Tibial artery (tissue), 4 donors: ENCODE data around the gene CACNA1D.

Source experiments
- DNase-seq, 2 donors: peaks; one replicate each; pipeline ENCODE4 v3.0.0-alpha.2; 2019
- H3K27ac ChIP-seq, 2 donors: fragments of 200-600 bp; sonication (generic) in 1 of 2; 1 replicate in 1 of 2; 2 replicates in 1 of 2; pipeline ENCODE4 v1.5.1; 2018 to 2019; ENCODE audit warnings: mild to moderate bottlenecking in 1 of 2
- H3K27me3 ChIP-seq, 2 donors: fragments of 200-600 bp; sonication (generic) in 1 of 2; one replicate each; pipeline versions ENCODE4 v1.5.1 to v1.6.0; 2016 to 2019
- H3K36me3 ChIP-seq, 3 donors: fragments of 200-600 bp; sonication (generic) in 2 of 3; one replicate each; pipeline ENCODE4 v1.5.1; 2016 to 2019; ENCODE audit warnings: mild to moderate bottlenecking in 2 of 3
- H3K4me1 ChIP-seq, 4 donors: fragments of 200-600 bp; sonication (generic) in 2 of 4; 1 replicate in 3 of 4; 2 replicates in 1 of 4; pipeline ENCODE4 v1.5.1; 2016 to 2019
- H3K4me3 ChIP-seq, 2 donors: fragments of 200-600 bp; sonication (generic) in 1 of 2; 1 replicate in 1 of 2; 2 replicates in 1 of 2; pipeline ENCODE4 v1.5.1; 2018 to 2019; ENCODE audit warnings: mild to moderate bottlenecking in 2 of 2
- H3K9me3 ChIP-seq, 3 donors: fragments of 200-600 bp; sonication (generic) in 1 of 3; one replicate each; pipeline ENCODE4 v1.5.1; 2016 to 2019
- CTCF ChIP-seq, 2 experiments: fragments of 200-600 bp in 1 of 2; fragments of 450-650 bp in 1 of 2; IDR thresholded peaks; one replicate each; pipeline ENCODE4 v1.5.1; 2017 to 2019; ENCODE audit warnings: antibody characterized with exemption in 2 of 2, mild to moderate bottlenecking in 1 of 2, moderate library complexity in 1 of 2
- intact Hi-C: fragments of 100-400 bp; cut with DNase I; formaldehyde crosslinking; loops from one replicate; pipeline ENCODE4 v1.15.0; 2023; ENCODE audit warnings: low total_unique reads

CACNA1D gene

GRCh38 chr3:53822331-53822741 is 327.9 kb downstream of the CACNA1D start:
- Histone ChIP-seq H3K27ac (no peak overlapping the region), H3K4me3 (no peak overlapping the region), H3K4me1 (no peaks in the 10 kb centered on the region), H3K36me3 (peaks cover 0 to 64% (median 0%) of the 10 kb centered on the region in 3 donors), H3K9me3 (no peaks in the 10 kb centered on the region), H3K27me3 (no peaks in the 10 kb centered on the region)
- no peak for TF ChIP-seq CTCF (IDR thresholded peaks at IDR 0.05)
- DNase-seq, result peak in 1 of 2 donors; percentile 53
- intact Hi-C loops, result no loop called here

- intact Hi-C loops, result no loop called here
- H3K4me3 ChIP-seq, result no peak overlapping the region
- no peaks in the 10 kb centered on the region for H3K27me3 ChIP-seq
- no peaks in the 10 kb centered on the region for H3K4me1 ChIP-seq
- no peaks in the 10 kb centered on the region for H3K9me3 ChIP-seq
- no peak overlapping the region for H3K27ac ChIP-seq
- DNase-seq, result peak in 1 of 2 donors; percentile 54
- H3K36me3 ChIP-seq, result peaks cover 0 to 54% (median 0%) of the 10 kb centered on the region in 3 donors
- TF ChIP-seq CTCF (IDR thresholded peaks at IDR 0.05), result no peak
Measured at GRCh38 chr3:53823026-53823955, 328.9 kb downstream of the CACNA1D start.

GRCh38 chr3:53823956-53824657 is 329.7 kb downstream of the CACNA1D start:
- Histone ChIP-seq H3K9me3 (no peaks in the 10 kb centered on the region), H3K27ac (no peak overlapping the region), H3K4me3 (no peak overlapping the region), H3K36me3 (peaks cover 0 to 46% (median 0%) of the 10 kb centered on the region in 3 donors), H3K27me3 (no peaks in the 10 kb centered on the region), H3K4me1 (no peaks in the 10 kb centered on the region)
- DNase-seq, result peak in 1 of 2 donors; percentile 24
- intact Hi-C loops, result no loop called here
- TF ChIP-seq CTCF (IDR thresholded peaks at IDR 0.05), result no peak

- H3K27ac ChIP-seq, result no peak overlapping the region
- no peaks in the 10 kb centered on the region for H3K4me1 ChIP-seq
- DNase-seq, result peak in 1 of 2 donors; percentile 28
- no peaks in the 10 kb centered on the region for H3K27me3 ChIP-seq
- H3K9me3 ChIP-seq, result no peaks in the 10 kb centered on the region
- peaks cover 0 to 39% (median 0%) of the 10 kb centered on the region in 3 donors for H3K36me3 ChIP-seq
- no peak overlapping the region for H3K4me3 ChIP-seq
- intact Hi-C loops, result no loop called here
- TF ChIP-seq CTCF (IDR thresholded peaks at IDR 0.05), result no peak
Measured at GRCh38 chr3:53824795-53825194, 330.4 kb downstream of the CACNA1D start.

GRCh38 chr3:53826048-53826447 is 331.6 kb downstream of the CACNA1D start:
- peaks cover 0 to 27% (median 0%) of the 10 kb centered on the region in 3 donors for H3K36me3 ChIP-seq
- no peaks in the 10 kb centered on the region for H3K9me3 ChIP-seq
- no peak for DNase-seq
- no peak overlapping the region for H3K4me3 ChIP-seq
- no peaks in the 10 kb centered on the region for H3K27me3 ChIP-seq
- no peak overlapping the region for H3K27ac ChIP-seq
- TF ChIP-seq CTCF (IDR thresholded peaks at IDR 0.05), result no peak
- intact Hi-C loops, result no loop called here
- no peaks in the 10 kb centered on the region for H3K4me1 ChIP-seq
